Endothelial cell of umbilical vein (primary cell): ENCODE data around the gene SLC35A3. TPM values are rescaled to one million over a fixed set of nuclear protein-coding genes. Genes with fewer than 3 reads are reported as not detected.

Source experiments
- BruUV-seq: library from RNA; stranded (reverse); fragments of 400-500 nt; replicated peaks from 2 replicates; lab custom pipeline; 2021; lab: Mats Ljungman, UMichigan
- CTCF ChIA-PET: fragments of 300-600, 350-600 bp; sonication (Branson Sonifier 250); formaldehyde crosslinking; loops from one replicate; lab custom pipeline; 2021; ENCODE audit warnings: antibody characterized with exemption, inconsistent platforms; lab: Charles Lee
- POLR2A ChIA-PET: fragments of 300-600, 350-600 bp; sonication (Branson Sonifier 250); formaldehyde crosslinking; loops from one replicate; lab custom pipeline; 2021; ENCODE audit warnings: antibody characterized with exemption, inconsistent platforms; lab: Charles Lee
- DNase-seq: peaks from one replicate; pipeline ENCODE4 v3.0.0-alpha.2; 2011; ENCODE audit warnings: low read depth, low spot score
- FAIRE-seq: peaks from 2 replicates; lab custom pipeline; 2011; peaks lifted over from hg19 to GRCh38; lab: Jason Lieb, UNC
- H2AFZ ChIP-seq: 2 replicates; pipeline ENCODE4 v1.6.0; 2012; ENCODE audit warnings: low read depth, low read length, control low read depth, inconsistent platforms
- H3K27ac ChIP-seq: 2 replicates; pipeline ENCODE4 v1.5.1; 2011; ENCODE audit warnings: low read depth, mild to moderate bottlenecking, control low read depth, low read length, moderate library complexity; ENCODE audit not compliant: insufficient read depth
- H3K27me3 ChIP-seq, 2 experiments: 2 replicates each; pipeline versions ENCODE4 v1.6.0 to v1.6.1; 2011; ENCODE audit warnings: low read length in 2 of 2, mixed read lengths in 1 of 2; ENCODE audit not compliant: control insufficient read depth in 2 of 2, insufficient read depth in 2 of 2
- H3K36me3 ChIP-seq, 2 experiments: 2 replicates in 1 of 2; 3 replicates in 1 of 2; pipeline ENCODE4 v1.5.1; 2011; ENCODE audit warnings: low read length in 2 of 2, mild to moderate bottlenecking in 1 of 2, moderate library complexity in 1 of 2; ENCODE audit not compliant: control insufficient read depth in 2 of 2, insufficient read depth in 2 of 2; ENCODE audit errors: extremely low read depth in 1 of 2
- H3K4me1 ChIP-seq: 3 replicates; pipeline ENCODE4 v1.5.1; 2011; ENCODE audit warnings: mild to moderate bottlenecking, low read length; ENCODE audit not compliant: control insufficient read depth, insufficient read depth; ENCODE audit errors: extremely low read depth
- H3K4me2 ChIP-seq: 2 replicates; pipeline ENCODE4 v1.6.1; 2011; ENCODE audit warnings: low read length, control low read depth, mixed read lengths; ENCODE audit not compliant: insufficient read depth
- H3K4me3 ChIP-seq, 3 experiments: fragments of 200-600 bp in 1 of 3; sonication (generic), shearing (Covaris generic) in 1 of 3; replicated peaks in 1 of 3; 2 replicates each; pipeline ENCODE4 v1.5.1; 2011 to 2016; ENCODE audit warnings: control low read depth in 3 of 3, low read length in 3 of 3, mild to moderate bottlenecking in 2 of 3, inconsistent platforms in 1 of 3, low read depth in 1 of 3, moderate library complexity in 1 of 3; ENCODE audit not compliant: insufficient read depth in 1 of 3
- H3K79me2 ChIP-seq: 2 replicates; pipeline ENCODE4 v1.6.0; 2012; ENCODE audit warnings: low read length, inconsistent platforms; ENCODE audit not compliant: control insufficient read depth, insufficient read depth
- H3K9ac ChIP-seq: replicated peaks from 2 replicates; pipeline ENCODE3; 2011; ENCODE audit warnings: low read length, control low read depth; ENCODE audit not compliant: insufficient read depth; ENCODE audit errors: extremely low read depth
- H3K9me1 ChIP-seq: replicated peaks from 3 replicates; pipeline ENCODE4 v1.6.0; 2011; ENCODE audit warnings: mild to moderate bottlenecking, low read length; ENCODE audit not compliant: control insufficient read depth, insufficient read depth; ENCODE audit errors: extremely low read depth
- H3K9me3 ChIP-seq: replicated peaks from 2 replicates; pipeline ENCODE4 v1.5.1; 2012; ENCODE audit warnings: low read length, inconsistent platforms; ENCODE audit not compliant: control insufficient read depth, insufficient read depth
- H4K20me1 ChIP-seq: replicated peaks from 2 replicates; pipeline ENCODE3; 2011; ENCODE audit warnings: mild to moderate bottlenecking, low read length; ENCODE audit not compliant: control insufficient read depth, insufficient read depth; ENCODE audit errors: extremely low read depth
- EZH2 ChIP-seq: IDR thresholded peaks from 2 replicates; pipeline ENCODE4 v1.6.1; 2012; ENCODE audit warnings: borderline replicate concordance, low read depth, mild to moderate bottlenecking, moderate library complexity, low read length, inconsistent platforms; ENCODE audit not compliant: severe bottlenecking
- FOS ChIP-seq: IDR thresholded peaks from 2 replicates; pipeline ENCODE4 v1.6.1; 2011; ENCODE audit warnings: mild to moderate bottlenecking, low read length, moderate library complexity, borderline replicate concordance; ENCODE audit not compliant: insufficient read depth
- GATA2 ChIP-seq: IDR thresholded peaks from 2 replicates; pipeline ENCODE4 v1.7.0; 2011; ENCODE audit warnings: low read depth, mild to moderate bottlenecking, moderate library complexity, mixed read lengths, low read length; ENCODE audit not compliant: insufficient read length, insufficient read depth
- JUN ChIP-seq: IDR thresholded peaks from 2 replicates; pipeline ENCODE4 v1.6.1; 2011; ENCODE audit warnings: borderline replicate concordance, low read depth; ENCODE audit not compliant: insufficient read length, insufficient read depth
- MYC ChIP-seq: IDR thresholded peaks from one replicate; pipeline ENCODE4 v1.6.1; 2011; ENCODE audit warnings: mild to moderate bottlenecking, low read depth, low read length
- POLR2A ChIP-seq: IDR thresholded peaks from 2 replicates; pipeline ENCODE4 v1.6.1; 2012; ENCODE audit warnings: low read depth, mild to moderate bottlenecking, control low read depth, low read length
- POLR2AphosphoS5 ChIP-seq: IDR thresholded peaks from 2 replicates; pipeline ENCODE4 v1.6.1; 2012; ENCODE audit warnings: low read depth, mild to moderate bottlenecking, control low read depth, low read length, moderate library complexity; ENCODE audit not compliant: insufficient read depth
- dilution Hi-C: fragments of 300-500 bp; cut with MboI; formaldehyde crosslinking; loops from one replicate; pipeline ENCODE4 v1.15.0; 2019; ENCODE audit warnings: low sequenced_read_pairs; ENCODE audit not compliant: extremely low pct_ligation_motif_present
- intact Hi-C: fragments of 100-400 bp; cut with micrococcal nuclease; formaldehyde crosslinking; loops from one replicate; pipeline ENCODE4 v1.10.0; 2022
- polyA plus RNA-seq, 4 experiments: library from polyadenylated mRNA; depleted of rRNA in 3 of 4; stranded (reverse) in 3 of 4; unstranded in 1 of 4; fragments of >200 nt; gene quantifications; 2 replicates each; pipeline versions ENCODE4 v1.2.1 to v1.2.3, GENCODE V29; 2011 to 2012; ENCODE audit warnings: missing spikeins in 1 of 4
- total RNA-seq: library from RNA; stranded (reverse); gene quantifications from 2 replicates; pipeline ENCODE4 v1.2.3, GENCODE V29; 2021
- TF ChIP-seq, protein P1 (sequence below): IDR thresholded peaks from 2 replicates; pipeline ENCODE4 v1.6.1; 2011; ENCODE audit not compliant: insufficient read depth, insufficient read length
- TF ChIP-seq, protein P2 (sequence below), 2 donors: IDR thresholded peaks; 1 replicate in 1 of 2; 2 replicates in 1 of 2; pipeline ENCODE4 v1.5.1; 2011; ENCODE audit warnings: low read length in 2 of 2, mild to moderate bottlenecking in 2 of 2, moderate library complexity in 2 of 2, control low read depth in 1 of 2, inconsistent platforms in 1 of 2, low read depth in 1 of 2; ENCODE audit not compliant: insufficient read depth in 1 of 2; ENCODE audit errors: extremely low read depth in 1 of 2

The SLC35A3 gene
- total and polyA plus RNA-seq, 2 donors (not counting 3 experiments of a cell fraction or from before 2014, with no cell fraction given) = 3.6 to 19.0 TPM

DNA sequence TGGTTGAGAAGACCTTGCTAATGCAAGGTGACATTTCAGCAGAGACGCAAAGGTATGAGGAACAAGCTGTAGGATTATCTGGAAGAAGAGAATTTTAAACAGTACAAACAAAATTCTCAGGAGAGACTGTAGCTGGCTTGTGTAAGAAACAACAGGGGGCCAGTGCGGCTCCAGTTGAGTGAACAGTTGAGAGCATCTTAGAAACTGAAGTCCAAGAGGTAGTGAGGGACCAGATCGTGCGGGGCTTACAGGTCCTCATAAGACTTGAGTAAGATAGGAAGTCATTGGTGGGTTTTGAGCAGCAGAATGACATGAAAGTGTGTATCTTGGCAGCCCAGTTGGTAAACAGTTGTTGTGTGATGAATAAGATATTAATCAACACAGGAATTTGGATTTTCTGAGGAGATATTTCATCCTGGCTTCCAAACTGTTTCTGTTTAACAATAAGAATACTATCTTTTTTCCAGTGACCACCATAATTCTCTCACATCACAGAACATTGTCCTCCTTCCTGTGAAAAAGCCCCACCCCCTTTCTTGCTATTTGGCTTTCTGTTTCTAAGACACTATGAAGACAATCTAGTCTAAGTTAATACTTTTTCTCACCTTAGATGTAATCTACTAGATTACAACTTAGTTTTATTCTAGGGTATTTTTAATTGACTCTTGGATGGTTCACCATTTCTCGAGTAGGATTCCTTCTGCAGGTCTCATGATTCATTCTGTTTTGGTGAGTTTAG lies 100.6 kb downstream of the SLC35A3 start:
- no peak for FAIRE-seq
- H3K4me2 ChIP-seq = no peak overlapping the region
- H3K27me3 ChIP-seq = no peaks in the 10 kb centered on the region
- no peaks in the 10 kb centered on the region for H3K9me3 ChIP-seq
- H4K20me1 ChIP-seq = peaks cover 2% of the 10 kb centered on the region
- BruUV-seq = no TSS peak
- H3K9me1 ChIP-seq = no peaks in the 10 kb centered on the region
- H3K27ac ChIP-seq = no peak overlapping the region
- peaks cover 4% of the 10 kb centered on the region for H3K79me2 ChIP-seq
- CTCF ChIA-PET = interaction anchor here (1.1 to 1.2 kb wide), 2 partner anchors 13 to 389 kb away, joined by 3 read pairs; no protein-coding TSS in a partner anchor
- POLR2A ChIA-PET = no interaction called here
- no peak overlapping the region for H3K4me3 ChIP-seq
- H3K9ac ChIP-seq = no peak overlapping the region
- TF ChIP-seq POLR2A (no peak), FOS (no peak), MYC (no peak), JUN (no peak), POLR2AphosphoS5 (no peak), GATA2 (no peak), EZH2 (no peak)
- TF ChIP-seq, protein P1, sequence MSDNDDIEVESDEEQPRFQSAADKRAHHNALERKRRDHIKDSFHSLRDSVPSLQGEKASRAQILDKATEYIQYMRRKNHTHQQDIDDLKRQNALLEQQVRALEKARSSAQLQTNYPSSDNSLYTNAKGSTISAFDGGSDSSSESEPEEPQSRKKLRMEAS = no peak
- TF ChIP-seq, protein P2, sequence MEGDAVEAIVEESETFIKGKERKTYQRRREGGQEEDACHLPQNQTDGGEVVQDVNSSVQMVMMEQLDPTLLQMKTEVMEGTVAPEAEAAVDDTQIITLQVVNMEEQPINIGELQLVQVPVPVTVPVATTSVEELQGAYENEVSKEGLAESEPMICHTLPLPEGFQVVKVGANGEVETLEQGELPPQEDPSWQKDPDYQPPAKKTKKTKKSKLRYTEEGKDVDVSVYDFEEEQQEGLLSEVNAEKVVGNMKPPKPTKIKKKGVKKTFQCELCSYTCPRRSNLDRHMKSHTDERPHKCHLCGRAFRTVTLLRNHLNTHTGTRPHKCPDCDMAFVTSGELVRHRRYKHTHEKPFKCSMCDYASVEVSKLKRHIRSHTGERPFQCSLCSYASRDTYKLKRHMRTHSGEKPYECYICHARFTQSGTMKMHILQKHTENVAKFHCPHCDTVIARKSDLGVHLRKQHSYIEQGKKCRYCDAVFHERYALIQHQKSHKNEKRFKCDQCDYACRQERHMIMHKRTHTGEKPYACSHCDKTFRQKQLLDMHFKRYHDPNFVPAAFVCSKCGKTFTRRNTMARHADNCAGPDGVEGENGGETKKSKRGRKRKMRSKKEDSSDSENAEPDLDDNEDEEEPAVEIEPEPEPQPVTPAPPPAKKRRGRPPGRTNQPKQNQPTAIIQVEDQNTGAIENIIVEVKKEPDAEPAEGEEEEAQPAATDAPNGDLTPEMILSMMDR (IDR thresholded peaks at IDR 0.05; ENCODE audit: extremely low read depth in 1 of 2, insufficient read depth in 1 of 2, low read depth in 1 of 2, low read length in 2 of 2) = no peak
- H3K4me1 ChIP-seq = no peaks in the 10 kb centered on the region
- intact Hi-C loops (no loop called here), dilution Hi-C loops (no loop called here)
- no peak for DNase-seq
- no peak overlapping the region for H2AFZ ChIP-seq
- peaks cover 4 to 27% of the 10 kb centered on the region in 2 experiments for H3K36me3 ChIP-seq
